ENCODE measurements around the gene MPRIP.
A peak's percentile ranks its signal among the peaks of the same experiment; 100 is the strongest.

Gene MPRIP

GRCh38 chr17:17029938-17030337, 12.3 kb upstream of the MPRIP start:
- no peak for DNase-seq

GRCh38 chr17:17030515-17031211, 11.6 kb upstream of the MPRIP start:
- no peak for DNase-seq

GRCh38 chr17:17032131-17032692, 10.0 kb upstream of the MPRIP start:
- DNase-seq = no peak

- no peak for DNase-seq
These were observed 8.8 kb upstream of the MPRIP start for GRCh38 chr17:17033466-17033865.

GRCh38 chr17:17034026-17034425, 8.2 kb upstream of the MPRIP start:
- no peak for DNase-seq

GRCh38 chr17:17034496-17035075, 7.7 kb upstream of the MPRIP start:
- no peak for DNase-seq

- no peak for DNase-seq
These were observed 6.8 kb upstream of the MPRIP start for GRCh38 chr17:17035490-17035889.

GRCh38 chr17:17035920-17036523, 6.2 kb upstream of the MPRIP start:
- DNase-seq = no peak

GRCh38 chr17:17036524-17036998, 5.7 kb upstream of the MPRIP start:
- no peak for DNase-seq

- no peak for DNase-seq
These were observed 2.3 kb upstream of the MPRIP start for GRCh38 chr17:17039911-17040310.

GRCh38 chr17:17041018-17041521, 1.2 kb upstream of the MPRIP start:
- no peak for DNase-seq

- DNase-seq = peak; percentile 93
These were observed 480 bp upstream of the MPRIP start for GRCh38 chr17:17041571-17042383.

- DNase-seq = no peak
These were observed 699 bp downstream of the MPRIP start for GRCh38 chr17:17042851-17043460.

- no peak for DNase-seq
These were observed 1.4 kb downstream of the MPRIP start for GRCh38 chr17:17043461-17044271.

- no peak for DNase-seq
These were observed 2.7 kb downstream of the MPRIP start for GRCh38 chr17:17044846-17045561.

- DNase-seq = no peak
These were observed 5.8 kb downstream of the MPRIP start for GRCh38 chr17:17048106-17048505.

- DNase-seq = no peak
These were observed 8.4 kb downstream of the MPRIP start for GRCh38 chr17:17050346-17051345.

- DNase-seq = no peak
These were observed 9.1 kb downstream of the MPRIP start for GRCh38 chr17:17051380-17051779.

- no peak for DNase-seq
These were observed 9.7 kb downstream of the MPRIP start for GRCh38 chr17:17051791-17052461.

Measured in activated gamma-delta T cell (primary cell).